Stimulated activated CD4-positive, alpha-beta T cell treated with anti-CD3 and anti-CD28 coated beads, TNF-alpha, amount 100 ng/mL, for 4 hours (primary cell): ENCODE results near the gene SPRR1A.

Experiments
- DNase-seq, 3 experiments: peaks; one replicate each; pipeline ENCODE4 v3.0.0-alpha.2; 2020; ENCODE audit warnings: low read depth in 3 of 3

The SPRR1A gene

GRCh38 chr1:153028766-153029165 is 44.9 kb downstream of the SPRR1A start:
- no peak for DNase-seq

- no peak for DNase-seq
These were observed 47.0 kb downstream of the SPRR1A start, which contains the start of gene SPRR1B for GRCh38 chr1:153030895-153031294. Gene SPRR1B, plus strand, starts transcription at chr1:153031203. Its CDS starts 1,143 bp downstream, at chr1:153032346.

- DNase-seq: no peak
These were observed 48.2 kb downstream of the SPRR1A start for GRCh38 chr1:153032073-153032472.

GRCh38 chr1:153032677-153033308 is 48.9 kb downstream of the SPRR1A start:
- no peak for DNase-seq

- DNase-seq: no peak
These were observed 51.3 kb downstream of the SPRR1A start for GRCh38 chr1:153035211-153035610.
